Measurements from ENCODE around the gene MYADML2. TPM values are rescaled to one million over a fixed set of nuclear protein-coding genes. Genes with fewer than 3 reads are reported as not detected.

Gene MYADML2
- total RNA-seq, 2 donors from 2014 or later = not detected

GRCh38 chr17:81929253-81930141, 17.5 kb downstream of the MYADML2 start:
- Histone ChIP-seq H3K9me3 (ENCODE audit: control insufficient read depth, low read length) (no peaks in the 10 kb centered on the region), H3K27me3 (ENCODE audit: control insufficient read depth, insufficient read depth, low read length, poor library complexity, severe bottlenecking) (peaks cover 4% of the 10 kb centered on the region), H3K9ac (ENCODE audit: extremely low read depth, low read length, poor library complexity, severe bottlenecking) (no peak overlapping the region), H3K4me3 (ENCODE audit: low read length) (peak overlapping the region; percentile 80), H3K36me3 (ENCODE audit: control insufficient read depth, insufficient read depth, low read length) (no peaks in the 10 kb centered on the region), H3K27ac (ENCODE audit: low read depth, low read length) (no peak overlapping the region), H3K4me1 (ENCODE audit: control insufficient read depth, insufficient read depth, low read length) (peaks cover 17% of the 10 kb centered on the region)
- Mint-ChIP-seq H3K4me1 (peaks cover 16% of the 10 kb centered on the region), H3K36me3 (ENCODE audit: low read depth) (no peaks in the 10 kb centered on the region), H3K9me3 (no peaks in the 10 kb centered on the region), H3K27me3 (ENCODE audit: insufficient read depth) (peaks cover 6% of the 10 kb centered on the region), H3K4me3 (peak overlapping the region; percentile 88), H3K27ac (no peak overlapping the region)
- no peak for DNase-seq
- no peak for TF ChIP-seq CTCF (conservative IDR thresholded peaks at IDR 0.05)
- WGBS, 2 experiments (ENCODE audit: insufficient coverage in 1 of 2, insufficient read length in 1 of 2) = 91 to 92% methylated on average over 14 to 31 of the region's 31 CpGs

GRCh38 chr17:81928544-81929252, 18.3 kb downstream of the MYADML2 start:
- Mint-ChIP-seq H3K4me1 (peaks cover 22% of the 10 kb centered on the region), H3K9me3 (no peaks in the 10 kb centered on the region), H3K27ac (no peak overlapping the region), H3K27me3 (ENCODE audit: insufficient read depth) (peaks cover 6% of the 10 kb centered on the region), H3K36me3 (ENCODE audit: low read depth) (no peaks in the 10 kb centered on the region), H3K4me3 (peak overlapping the region; percentile 88)
- Histone ChIP-seq H3K27me3 (ENCODE audit: control insufficient read depth, insufficient read depth, low read length, poor library complexity, severe bottlenecking) (peaks cover 4% of the 10 kb centered on the region), H3K36me3 (ENCODE audit: control insufficient read depth, insufficient read depth, low read length) (no peaks in the 10 kb centered on the region), H3K9ac (ENCODE audit: extremely low read depth, low read length, poor library complexity, severe bottlenecking) (peak overlapping the region; percentile 63), H3K4me1 (ENCODE audit: control insufficient read depth, insufficient read depth, low read length) (peaks cover 17% of the 10 kb centered on the region), H3K4me3 (ENCODE audit: low read length) (peak overlapping the region; percentile 80), H3K9me3 (ENCODE audit: control insufficient read depth, low read length) (no peaks in the 10 kb centered on the region), H3K27ac (ENCODE audit: low read depth, low read length) (no peak overlapping the region)
- DNase-seq = peak; percentile 72
- WGBS, 2 experiments (ENCODE audit: insufficient coverage in 1 of 2, insufficient read length in 1 of 2) = 37 to 41% methylated on average over 18 to 42 of the region's 44 CpGs
- TF ChIP-seq CTCF (conservative IDR thresholded peaks at IDR 0.05) = no peak

GRCh38 chr17:81927653-81928543, 19.1 kb downstream of the MYADML2 start, which contains the start of gene MAFG:
MAFG (minus strand) TSS chr17:81927735; CDS start chr17:81923185, 4,550 bp downstream.
- Mint-ChIP-seq H3K9me3 (no peaks in the 10 kb centered on the region), H3K4me1 (peaks cover 22% of the 10 kb centered on the region), H3K27me3 (ENCODE audit: insufficient read depth) (peaks cover 6% of the 10 kb centered on the region), H3K36me3 (ENCODE audit: low read depth) (peaks cover 1% of the 10 kb centered on the region), H3K27ac (peak within 1 kb of the TSS; percentile 94), H3K4me3 (peak within 1 kb of the TSS; percentile 88)
- peaks cover 21% of the 10 kb centered on the region for H3K4me1 ChIP-seq (ENCODE audit: control insufficient read depth, insufficient read depth, low read length)
- peak within 1 kb of the TSS; percentile 87 for H3K4me3 ChIP-seq (ENCODE audit: low read length)
- peak within 1 kb of the TSS; percentile 87 for H3K27ac ChIP-seq (ENCODE audit: low read depth, low read length)
- H3K9me3 ChIP-seq (ENCODE audit: control insufficient read depth, low read length) = no peaks in the 10 kb centered on the region
- peak; percentile 72 for TF ChIP-seq CTCF (conservative IDR thresholded peaks at IDR 0.05)
- no peaks in the 10 kb centered on the region for H3K36me3 ChIP-seq (ENCODE audit: control insufficient read depth, insufficient read depth, low read length)
- WGBS, 2 experiments (ENCODE audit: insufficient coverage in 1 of 2, insufficient read length in 1 of 2) = 0 to 1% methylated on average over 24 to 98 of the region's 98 CpGs
- DNase-seq = peak; percentile 99
- H3K9ac ChIP-seq (ENCODE audit: extremely low read depth, low read length, poor library complexity, severe bottlenecking) = peak within 1 kb of the TSS; percentile 89
- H3K27me3 ChIP-seq (ENCODE audit: control insufficient read depth, insufficient read depth, low read length, poor library complexity, severe bottlenecking) = peaks cover 4% of the 10 kb centered on the region
